ACC112 (cell line): ENCODE measurements around the gene ZER1.

ENCODE experiments used
- H2AFZ ChIP-seq: fragments of 200-600 bp; sonication (generic); one replicate; pipeline ENCODE4 v1.6.0; 2017; ENCODE audit warnings: antibody characterized with exemption, low read length; ENCODE audit not compliant: unreplicated experiment
- H3K27ac ChIP-seq: fragments of 200-600 bp; sonication (generic); 2 replicates; pipeline ENCODE4 v1.5.1; 2014; ENCODE audit warnings: low read depth, mild to moderate bottlenecking, antibody characterized with exemption, low read length, moderate library complexity
- H3K27me3 ChIP-seq: fragments of 200-600 bp; sonication (generic); 2 replicates; pipeline ENCODE4 v1.6.1; 2014; ENCODE audit warnings: mild to moderate bottlenecking, antibody characterized with exemption, low read length, moderate library complexity, mixed read lengths; ENCODE audit not compliant: insufficient read depth
- H3K36me3 ChIP-seq: fragments of 200-600 bp; sonication (generic); 2 replicates; pipeline ENCODE4 v1.6.1; 2016; ENCODE audit warnings: mild to moderate bottlenecking, antibody characterized with exemption, low read length, moderate library complexity, mixed read lengths; ENCODE audit not compliant: insufficient read depth
- H3K4me1 ChIP-seq: fragments of 200-600 bp; sonication (generic); one replicate; pipeline ENCODE4 v1.6.1; 2016; ENCODE audit warnings: low read length, mixed read lengths; ENCODE audit not compliant: insufficient read depth, unreplicated experiment, control insufficient read depth
- H3K4me3 ChIP-seq: fragments of 200-600 bp; sonication (generic); 2 replicates; pipeline ENCODE4 v1.5.1; 2014; ENCODE audit warnings: mild to moderate bottlenecking, low read depth, low read length
- H3K79me2 ChIP-seq: fragments of 200-600 bp; sonication (generic); one replicate; pipeline ENCODE4 v1.6.0; 2016; ENCODE audit warnings: low read length; ENCODE audit not compliant: control insufficient read depth, unreplicated experiment, insufficient read depth

Gene ZER1

GRCh38 chr9:128768606-128769005, 3.1 kb downstream of the ZER1 start:
- Histone ChIP-seq H3K79me2 (peaks cover 14% of the 10 kb centered on the region), H3K27ac (no peak overlapping the region), H3K27me3 (no peaks in the 10 kb centered on the region), H3K36me3 (no peaks in the 10 kb centered on the region), H2AFZ (no peak overlapping the region), H3K4me3 (no peak overlapping the region), H3K4me1 (peaks cover 8% of the 10 kb centered on the region)

GRCh38 chr9:128765499-128765898, 6.2 kb downstream of the ZER1 start:
- Histone ChIP-seq H3K27ac (no peak overlapping the region), H3K79me2 (peaks cover 8% of the 10 kb centered on the region), H3K36me3 (no peaks in the 10 kb centered on the region), H3K4me3 (no peak overlapping the region), H3K27me3 (no peaks in the 10 kb centered on the region), H3K4me1 (peaks cover 3% of the 10 kb centered on the region), H2AFZ (no peak overlapping the region)

- Histone ChIP-seq H3K27me3 (no peaks in the 10 kb centered on the region), H2AFZ (no peak overlapping the region), H3K4me3 (no peak overlapping the region), H3K4me1 (no peaks in the 10 kb centered on the region), H3K36me3 (no peaks in the 10 kb centered on the region), H3K79me2 (peaks cover 5% of the 10 kb centered on the region), H3K27ac (no peak overlapping the region)
Measured at GRCh38 chr9:128764361-128764760, 7.4 kb downstream of the ZER1 start.

- Histone ChIP-seq H2AFZ (no peak overlapping the region), H3K79me2 (no peaks in the 10 kb centered on the region), H3K27ac (no peak overlapping the region), H3K4me1 (no peaks in the 10 kb centered on the region), H3K4me3 (no peak overlapping the region), H3K27me3 (no peaks in the 10 kb centered on the region), H3K36me3 (no peaks in the 10 kb centered on the region)
Measured at GRCh38 chr9:128762671-128763449, 8.9 kb downstream of the ZER1 start.

- H3K27ac ChIP-seq: no peak overlapping the region
- no peaks in the 10 kb centered on the region for H3K36me3 ChIP-seq
- H3K4me1 ChIP-seq: no peaks in the 10 kb centered on the region
- no peaks in the 10 kb centered on the region for H3K27me3 ChIP-seq
- H3K4me3 ChIP-seq: no peak overlapping the region
- H2AFZ ChIP-seq: no peak overlapping the region
- no peaks in the 10 kb centered on the region for H3K79me2 ChIP-seq
Measured at GRCh38 chr9:128757602-128758001, 14.1 kb downstream of the ZER1 start.

- Histone ChIP-seq H3K79me2 (no peaks in the 10 kb centered on the region), H3K4me1 (no peaks in the 10 kb centered on the region), H3K27me3 (no peaks in the 10 kb centered on the region), H2AFZ (no peak overlapping the region), H3K36me3 (no peaks in the 10 kb centered on the region), H3K27ac (no peak overlapping the region), H3K4me3 (no peak overlapping the region)
Measured at GRCh38 chr9:128753627-128754026, 18.1 kb downstream of the ZER1 start.

GRCh38 chr9:128750926-128751595, 20.7 kb downstream of the ZER1 start:
- no peak overlapping the region for H3K27ac ChIP-seq
- no peaks in the 10 kb centered on the region for H3K79me2 ChIP-seq
- no peak overlapping the region for H2AFZ ChIP-seq
- no peak overlapping the region for H3K4me3 ChIP-seq
- no peaks in the 10 kb centered on the region for H3K36me3 ChIP-seq
- H3K27me3 ChIP-seq: no peaks in the 10 kb centered on the region
- H3K4me1 ChIP-seq: no peaks in the 10 kb centered on the region

- Histone ChIP-seq H3K4me1 (no peaks in the 10 kb centered on the region), H3K79me2 (no peaks in the 10 kb centered on the region), H2AFZ (no peak overlapping the region), H3K4me3 (no peak overlapping the region), H3K27ac (no peak overlapping the region), H3K36me3 (no peaks in the 10 kb centered on the region), H3K27me3 (no peaks in the 10 kb centered on the region)
Measured at GRCh38 chr9:128747241-128747640, 24.5 kb downstream of the ZER1 start.

GRCh38 chr9:128743421-128743820, 28.3 kb downstream of the ZER1 start:
- no peak overlapping the region for H3K27ac ChIP-seq
- H3K4me1 ChIP-seq: no peaks in the 10 kb centered on the region
- H3K4me3 ChIP-seq: no peak overlapping the region
- peaks cover 6% of the 10 kb centered on the region; the same call in 1 of the 2 replicates for H3K36me3 ChIP-seq
- H3K27me3 ChIP-seq: no peaks in the 10 kb centered on the region
- no peaks in the 10 kb centered on the region for H3K79me2 ChIP-seq
- H2AFZ ChIP-seq: no peak overlapping the region

GRCh38 chr9:128742401-128742800, 29.3 kb downstream of the ZER1 start:
- peaks cover 6% of the 10 kb centered on the region; the same call in 1 of the 2 replicates for H3K36me3 ChIP-seq
- H2AFZ ChIP-seq: no peak overlapping the region
- no peaks in the 10 kb centered on the region for H3K27me3 ChIP-seq

GRCh38 chr9:128735373-128735772, 36.4 kb downstream of the ZER1 start:
- H3K36me3 ChIP-seq: peaks cover 6% of the 10 kb centered on the region; the same call in 1 of the 2 replicates
- H3K27me3 ChIP-seq: no peaks in the 10 kb centered on the region
- no peaks in the 10 kb centered on the region for H3K4me1 ChIP-seq
- no peak overlapping the region for H2AFZ ChIP-seq
- H3K27ac ChIP-seq: no peak overlapping the region
- H3K79me2 ChIP-seq: no peaks in the 10 kb centered on the region
- no peak overlapping the region for H3K4me3 ChIP-seq

More at GRCh38 chr9:128742401-128742800, 29.3 kb downstream of the ZER1 start:
- no peaks in the 10 kb centered on the region for H3K79me2 ChIP-seq
- H3K27ac ChIP-seq: no peak overlapping the region
- H3K4me1 ChIP-seq: no peaks in the 10 kb centered on the region
- no peak overlapping the region for H3K4me3 ChIP-seq
